Loucy (cell line): ENCODE measurements around the gene ZNF420.
A peak's percentile ranks its signal among the peaks of the same experiment; 100 is the strongest.

Experiments
- H2AFZ ChIP-seq: fragments of 200-600 bp; sonication (generic); 2 replicates; pipeline ENCODE4 v1.6.0; 2016; ENCODE audit warnings: antibody characterized with exemption, mild to moderate bottlenecking, low read length, moderate library complexity
- H3F3A ChIP-seq: fragments of 200-600 bp; 2 replicates; pipeline ENCODE4 v1.6.0; 2016; ENCODE audit warnings: antibody characterized with exemption, low read depth, mild to moderate bottlenecking
- H3K27me3 ChIP-seq: fragments of 200-600 bp; sonication (generic); 2 replicates; pipeline ENCODE4 v1.6.1; 2014; ENCODE audit warnings: low read length, mild to moderate bottlenecking; ENCODE audit not compliant: insufficient read depth, poor library complexity, severe bottlenecking
- H3K36me3 ChIP-seq: fragments of 200-600 bp; sonication (generic); 2 replicates; pipeline ENCODE4 v1.6.1; 2016; ENCODE audit warnings: low read length; ENCODE audit not compliant: insufficient read depth
- H3K4me1 ChIP-seq: fragments of 200-600 bp; sonication (generic); 2 replicates; pipeline ENCODE4 v1.5.1; 2014; ENCODE audit warnings: low read length, mild to moderate bottlenecking; ENCODE audit not compliant: insufficient read depth, poor library complexity, severe bottlenecking
- H3K4me2 ChIP-seq: fragments of 200-600 bp; sonication (generic); 2 replicates; pipeline ENCODE4 v1.6.0; 2014; ENCODE audit warnings: antibody characterized with exemption, low read length, low read depth, mild to moderate bottlenecking; ENCODE audit not compliant: poor library complexity, severe bottlenecking
- H3K4me3 ChIP-seq: fragments of 200-600 bp; sonication (generic); 2 replicates; pipeline ENCODE4 v1.5.1; 2014; ENCODE audit warnings: low read length, mild to moderate bottlenecking, mixed read lengths; ENCODE audit not compliant: poor library complexity, severe bottlenecking
- H3K79me2 ChIP-seq: fragments of 200-600 bp; sonication (generic); 2 replicates; pipeline ENCODE4 v1.6.1; 2014; ENCODE audit warnings: low read length; ENCODE audit not compliant: insufficient read depth
- H3K9ac ChIP-seq: fragments of 200-600 bp; sonication (generic); 2 replicates; pipeline ENCODE4 v1.6.0; 2014; ENCODE audit warnings: mild to moderate bottlenecking, low read depth, low read length, moderate library complexity; ENCODE audit not compliant: poor library complexity, severe bottlenecking
- H3K9me2 ChIP-seq: fragments of 200-600 bp; sonication (generic); replicated peaks from 2 replicates; pipeline ENCODE4 v1.6.1; 2016; ENCODE audit warnings: low read depth, low read length, mixed read lengths
- H3K9me3 ChIP-seq: fragments of 200-600 bp; sonication (generic); 2 replicates; pipeline ENCODE4 v1.6.1; 2014; ENCODE audit warnings: mild to moderate bottlenecking, antibody characterized with exemption, low read length, low read depth; ENCODE audit not compliant: insufficient read depth
- H4K20me1 ChIP-seq: fragments of 200-600 bp; sonication (generic); 2 replicates; pipeline ENCODE4 v1.6.0; 2014; ENCODE audit warnings: antibody characterized with exemption, low read length, mild to moderate bottlenecking; ENCODE audit not compliant: insufficient read depth, poor library complexity, severe bottlenecking
- CTCF ChIP-seq: fragments of 200-600 bp; sonication (generic); conservative IDR thresholded peaks from 2 replicates; pipeline ENCODE4 v1.5.1; 2014; ENCODE audit warnings: mild to moderate bottlenecking, antibody characterized with exemption, low read length
- EZH2phosphoT487 ChIP-seq: fragments of 200-600 bp; IDR thresholded peaks from 2 replicates; pipeline ENCODE4 v1.6.1; 2018; ENCODE audit warnings: antibody characterized with exemption, mild to moderate bottlenecking, moderate library complexity, borderline replicate concordance

The ZNF420 gene

GRCh38 chr19:37079238-37079637, 1.0 kb downstream of the ZNF420 start:
- H3K27me3 ChIP-seq: no peaks in the 10 kb centered on the region
- no peak for TF ChIP-seq CTCF
- TF ChIP-seq EZH2phosphoT487: no peak
- peaks cover 22% of the 10 kb centered on the region for H3K4me1 ChIP-seq
- H3K9me3 ChIP-seq: peaks cover 2% of the 10 kb centered on the region; the same call in 1 of the 2 replicates
- no peaks in the 10 kb centered on the region for H3K9me2 ChIP-seq
- no peaks in the 10 kb centered on the region for H3K36me3 ChIP-seq
- H4K20me1 ChIP-seq: peaks cover 4% of the 10 kb centered on the region
- H2AFZ ChIP-seq: no peak overlapping the region
- peak overlapping the region; percentile 81 for H3K9ac ChIP-seq
- H3K79me2 ChIP-seq: peaks cover 28% of the 10 kb centered on the region
- H3K4me2 ChIP-seq: peak overlapping the region; percentile 96
- no peaks in the 10 kb centered on the region for H3F3A ChIP-seq
- H3K4me3 ChIP-seq: peak overlapping the region; percentile 87

- Histone ChIP-seq H3K9ac (no peak overlapping the region), H3K79me2 (peaks cover 28% of the 10 kb centered on the region), H3K4me2 (no peak overlapping the region), H4K20me1 (peaks cover 4% of the 10 kb centered on the region), H3K4me3 (no peak overlapping the region), H3K27me3 (no peaks in the 10 kb centered on the region), H3F3A (no peaks in the 10 kb centered on the region), H3K36me3 (no peaks in the 10 kb centered on the region), H2AFZ (no peak overlapping the region), H3K9me2 (no peaks in the 10 kb centered on the region), H3K9me3 (peaks cover 2% of the 10 kb centered on the region; the same call in 1 of the 2 replicates), H3K4me1 (peaks cover 19% of the 10 kb centered on the region)
- TF ChIP-seq EZH2phosphoT487: no peak
- TF ChIP-seq CTCF: no peak
Measured at GRCh38 chr19:37082307-37082706, 4.1 kb downstream of the ZNF420 start.

- H3K4me3 ChIP-seq: no peak overlapping the region
- H3K4me2 ChIP-seq: no peak overlapping the region
- no peaks in the 10 kb centered on the region for H4K20me1 ChIP-seq
- H3K9me3 ChIP-seq: peaks cover 2% of the 10 kb centered on the region; the same call in 1 of the 2 replicates
- no peaks in the 10 kb centered on the region for H3F3A ChIP-seq
- no peaks in the 10 kb centered on the region for H3K4me1 ChIP-seq
- no peaks in the 10 kb centered on the region for H3K27me3 ChIP-seq
- H3K9me2 ChIP-seq: no peaks in the 10 kb centered on the region
- peaks cover 29% of the 10 kb centered on the region; the same call in 1 of the 2 replicates for H3K36me3 ChIP-seq
- TF ChIP-seq EZH2phosphoT487 (no peak), CTCF (no peak)
- H2AFZ ChIP-seq: no peak overlapping the region
- H3K79me2 ChIP-seq: peaks cover 3% of the 10 kb centered on the region; the same call in 1 of the 2 replicates
- no peak overlapping the region for H3K9ac ChIP-seq
Measured at GRCh38 chr19:37087110-37087509, 8.9 kb downstream of the ZNF420 start.
